Measurements from ENCODE around the gene TSHR.

- TF ChIP-seq CTCF (IDR thresholded peaks at IDR 0.05) (no peak), POLR2A (IDR thresholded peaks at IDR 0.05) (no peak)
Measured at GRCh38 chr14:81178063-81178462, 222.6 kb downstream of the TSHR start.
